IMR-90 (cell line): Measurements from ENCODE around the gene POLR2C. TPM values are rescaled to one million over a fixed set of nuclear protein-coding genes. Genes with fewer than 3 reads are reported as not detected.

ENCODE experiments used
- ATAC-seq: fragments of 200-7000 bp; cut with Tn5 transposase; 2 replicates; pipeline ENCODE4 v1.9.1; 2020; ENCODE audit warnings: low read depth, mild to moderate bottlenecking, moderate library complexity
- BruUV-seq: library from RNA; stranded (reverse); fragments of 400-500 nt; replicated peaks from 2 replicates; lab custom pipeline; 2021; lab: Mats Ljungman, UMichigan
- CTCF ChIA-PET: fragments of 300-600 bp; formaldehyde crosslinking; extraction: SDS; loops from one replicate; lab custom pipeline; 2021; ENCODE audit warnings: antibody characterized with exemption; lab: Yijun Ruan, JAX
- POLR2A ChIA-PET: fragments of 300-600 bp; sonication (Branson Sonifier 250); formaldehyde crosslinking; loops from one replicate; lab custom pipeline; 2022; ENCODE audit warnings: antibody characterized with exemption; ENCODE audit not compliant: unreplicated experiment; lab: Charles Lee
- DNase-seq: peaks from one replicate; pipeline ENCODE4 v3.0.0; 2013
- H2AFZ ChIP-seq: replicated peaks from 2 replicates; pipeline ENCODE3; 2013; ENCODE audit warnings: low read length, mild to moderate bottlenecking; ENCODE audit not compliant: poor library complexity
- H2AK5ac ChIP-seq: 2 replicates; pipeline ENCODE4 v1.6.1; 2013; ENCODE audit warnings: low read depth, low read length, inconsistent platforms
- H2AK9ac ChIP-seq: replicated peaks from 2 replicates; pipeline ENCODE3; 2013; ENCODE audit warnings: mild to moderate bottlenecking, low read depth, low read length, moderate library complexity; ENCODE audit not compliant: poor library complexity
- H2BK120ac ChIP-seq: 2 replicates; pipeline ENCODE4 v1.6.1; 2013; ENCODE audit warnings: low read depth, low read length, inconsistent platforms
- H2BK15ac ChIP-seq: 3 replicates; pipeline ENCODE4 v1.6.1; 2013; ENCODE audit warnings: low read depth, low read length, inconsistent platforms
- H2BK20ac ChIP-seq: 2 replicates; pipeline ENCODE4 v1.6.1; 2013; ENCODE audit warnings: low read depth, mild to moderate bottlenecking, inconsistent platforms, low read length, moderate library complexity
- H2BK5ac ChIP-seq: 2 replicates; pipeline ENCODE4 v1.6.1; 2013; ENCODE audit warnings: mild to moderate bottlenecking, low read depth, low read length, inconsistent platforms; ENCODE audit not compliant: poor library complexity, severe bottlenecking
- H3K14ac ChIP-seq: replicated peaks from 2 replicates; pipeline ENCODE4 v1.6.1; 2013; ENCODE audit warnings: low read depth, low read length, inconsistent platforms
- H3K18ac ChIP-seq: 2 replicates; pipeline ENCODE4 v1.6.1; 2013; ENCODE audit warnings: low read depth, low read length, control low read depth
- H3K23ac ChIP-seq: 2 replicates; pipeline ENCODE4 v1.6.1; 2013; ENCODE audit warnings: low read depth, low read length, inconsistent platforms
- H3K27ac ChIP-seq: 2 replicates; pipeline ENCODE4 v1.5.1; 2013; ENCODE audit warnings: mild to moderate bottlenecking, control low read depth, low read length; ENCODE audit not compliant: insufficient read depth
- H3K27me3 ChIP-seq: 2 replicates; pipeline ENCODE4 v1.6.1; 2013; ENCODE audit warnings: low read length; ENCODE audit not compliant: control insufficient read depth, insufficient read depth
- H3K36me3 ChIP-seq: 2 replicates; pipeline ENCODE4 v1.6.1; 2013; ENCODE audit warnings: low read length, mixed read lengths; ENCODE audit not compliant: control insufficient read depth, insufficient read depth
- H3K4ac ChIP-seq: 2 replicates; pipeline ENCODE4 v1.6.1; 2013; ENCODE audit warnings: low read depth, low read length, inconsistent platforms
- H3K4me1 ChIP-seq: 2 replicates; pipeline ENCODE4 v1.6.1; 2013; ENCODE audit warnings: low read length, mixed read lengths; ENCODE audit not compliant: control insufficient read depth, insufficient read depth
- H3K4me2 ChIP-seq: 2 replicates; pipeline ENCODE4 v1.6.1; 2013; ENCODE audit warnings: low read depth, mild to moderate bottlenecking, control low read depth, low read length, moderate library complexity
- H3K4me3 ChIP-seq: 2 replicates; pipeline ENCODE4 v1.5.1; 2013; ENCODE audit warnings: low read depth, mild to moderate bottlenecking, control low read depth, low read length, moderate library complexity; ENCODE audit not compliant: insufficient read depth
- H3K56ac ChIP-seq: 2 replicates; pipeline ENCODE4 v1.6.1; 2013; ENCODE audit warnings: low read length, inconsistent platforms; ENCODE audit not compliant: insufficient read depth; ENCODE audit errors: extremely low read depth
- H3K79me1 ChIP-seq, 2 experiments: 2 replicates each; pipeline ENCODE4 v1.6.1; 2013; ENCODE audit warnings: low read length in 2 of 2, inconsistent platforms in 1 of 2, low read depth in 1 of 2
- H3K9ac ChIP-seq: 2 replicates; pipeline ENCODE4 v1.6.1; 2013; ENCODE audit warnings: low read depth, low read length, control low read depth
- H3K9me1 ChIP-seq: 2 replicates; pipeline ENCODE4 v1.6.1; 2013; ENCODE audit warnings: low read length, inconsistent platforms; ENCODE audit not compliant: insufficient read depth
- H3K9me3 ChIP-seq: 2 replicates; pipeline ENCODE4 v1.6.1; 2013; ENCODE audit warnings: low read length; ENCODE audit not compliant: control insufficient read depth, insufficient read depth
- H4K20me1 ChIP-seq: 2 replicates; pipeline ENCODE4 v1.6.1; 2013; ENCODE audit warnings: low read length, inconsistent platforms; ENCODE audit not compliant: insufficient read depth
- H4K5ac ChIP-seq: 2 replicates; pipeline ENCODE4 v1.6.1; 2013; ENCODE audit warnings: mild to moderate bottlenecking, low read depth, low read length, control low read depth
- H4K8ac ChIP-seq, 2 experiments: 2 replicates each; pipeline ENCODE4 v1.6.1; 2013; ENCODE audit warnings: low read depth in 2 of 2, low read length in 2 of 2, control low read depth in 1 of 2, inconsistent platforms in 1 of 2
- H4K91ac ChIP-seq: 2 replicates; pipeline ENCODE4 v1.6.1; 2013; ENCODE audit warnings: low read depth, low read length, inconsistent platforms; ENCODE audit not compliant: insufficient read depth
- CEBPB ChIP-seq: IDR thresholded peaks from 2 replicates; pipeline ENCODE4 v1.6.1; 2012; ENCODE audit warnings: low read depth, low read length, improper control_type of control experiment
- CTCF ChIP-seq: conservative IDR thresholded peaks from 2 replicates; pipeline ENCODE4 v1.5.1; 2012; ENCODE audit warnings: mild to moderate bottlenecking, low read depth, low read length, improper control_type of control experiment
- FOS ChIP-seq: fragments of 150-350 bp; IDR thresholded peaks from 2 replicates; pipeline ENCODE4 v1.6.1; 2016; ENCODE audit warnings: low read depth, low read length
- MAFK ChIP-seq: IDR thresholded peaks from 2 replicates; pipeline ENCODE4 v1.6.1; 2012; ENCODE audit warnings: low read depth, low read length, improper control_type of control experiment
- MAZ ChIP-seq: IDR thresholded peaks from 2 replicates; pipeline ENCODE4 v1.6.1; 2012; ENCODE audit warnings: low read depth, mild to moderate bottlenecking, low read length, improper control_type of control experiment, moderate library complexity, borderline replicate concordance
- NFE2L2 ChIP-seq: fragments of 150-350 bp; IDR thresholded peaks from 2 replicates; pipeline ENCODE4 v1.6.1; 2016; ENCODE audit warnings: low read depth, mild to moderate bottlenecking, low read length
- POLR2A ChIP-seq: IDR thresholded peaks from 2 replicates; pipeline ENCODE4 v1.6.1; 2012; ENCODE audit warnings: mild to moderate bottlenecking, low read depth, low read length
- RAD21 ChIP-seq: IDR thresholded peaks from 2 replicates; pipeline ENCODE4 v1.6.1; 2012; ENCODE audit warnings: low read length, improper control_type of control experiment
- RCOR1 ChIP-seq: IDR thresholded peaks from 2 replicates; pipeline ENCODE4 v1.6.1; 2012; ENCODE audit warnings: mild to moderate bottlenecking, low read length, improper control_type of control experiment; ENCODE audit not compliant: insufficient replicate concordance
- RFX5 ChIP-seq: IDR thresholded peaks from 2 replicates; pipeline ENCODE4 v1.8.0; 2012; ENCODE audit warnings: low read depth, mild to moderate bottlenecking, low read length, moderate library complexity
- SMC3 ChIP-seq: fragments of 150-350 bp; IDR thresholded peaks from 2 replicates; pipeline ENCODE4 v1.6.1; 2016; ENCODE audit warnings: low read depth, mild to moderate bottlenecking, antibody characterized with exemption, low read length, moderate library complexity
- USF2 ChIP-seq: fragments of 150-350 bp; IDR thresholded peaks from 2 replicates; pipeline ENCODE4 v1.6.1; 2017; ENCODE audit warnings: mild to moderate bottlenecking, antibody characterized with exemption, low read length, low read depth
- WGBS, 2 experiments: methylation state at CpG; one replicate each; pipeline versions ENCODE4 v1.1.5 to v1.1.7; 2013; ENCODE audit warnings: missing lambda C conversion rate in 2 of 2; ENCODE audit not compliant: insufficient read length in 1 of 2; ENCODE audit errors: extremely low coverage in 2 of 2; 5-methylcytosine and 5-hydroxymethylcytosine counted together
- dilution Hi-C: fragments of 300-500 bp; cut with HindIII; formaldehyde crosslinking; loops from one replicate; pipeline ENCODE4 v1.14.3; 2018; ENCODE audit warnings: low sequenced_read_pairs; ENCODE audit not compliant: unreplicated experiment
- in situ Hi-C: fragments of 300-500 bp; cut with MboI; formaldehyde crosslinking; loops from 3 replicates; pipeline ENCODE4 v1.14.3; 2019; ENCODE audit warnings: low sequenced_read_pairs, inconsistent platforms, mixed read lengths
- intact Hi-C: fragments of 100-400 bp; cut with micrococcal nuclease; formaldehyde crosslinking; loops from 2 replicates; pipeline ENCODE4 v1.10.0; 2022
- polyA plus RNA-seq, 3 experiments: library from polyadenylated mRNA; depleted of rRNA; stranded (reverse); fragments of >200 nt; gene quantifications; 2 replicates each; pipeline ENCODE4 v1.2.3, GENCODE V29; 2012; ENCODE audit warnings: low replicate concordance in 1 of 3
- total RNA-seq: library from RNA; depleted of rRNA; stranded (reverse); fragments of >200 nt; gene quantifications from 2 replicates; pipeline ENCODE4 v1.2.3, GENCODE V29; 2012

POLR2C gene
- total and polyA plus RNA-seq, 2 of the 4 experiments (the other 2 are of a cell fraction) = 137 to 340 TPM

GRCh38 chr16:57516773-57517172 lies 54.3 kb downstream of the POLR2C start:
- H3K4me2 ChIP-seq = no peak overlapping the region
- TF ChIP-seq MAFK (no peak), MAZ (no peak), RFX5 (no peak), CTCF (no peak), NFE2L2 (no peak), RAD21 (no peak), RCOR1 (no peak), FOS (no peak), CEBPB (no peak), SMC3 (no peak), POLR2A (no peak), USF2 (no peak)
- no peak for ATAC-seq
- H2BK20ac ChIP-seq = no peak overlapping the region
- H4K91ac ChIP-seq = no peak overlapping the region
- no peak overlapping the region for H4K8ac ChIP-seq
- no peaks in the 10 kb centered on the region for H3K9me3 ChIP-seq
- no peak overlapping the region for H3K27ac ChIP-seq
- POLR2A ChIA-PET = no interaction called here
- no peak overlapping the region for H2BK15ac ChIP-seq
- H3K4me3 ChIP-seq = no peak overlapping the region
- no peak overlapping the region for H3K14ac ChIP-seq
- no peak overlapping the region for H3K4ac ChIP-seq
- 95% methylated on average over 3 of the region's 3 CpGs; no CpG with 5 or more reads in 1 of the 2 experiments for WGBS, 2 experiments
- peaks cover 6% of the 10 kb centered on the region; the same call in 1 of the 2 replicates for H3K9me1 ChIP-seq
- no peaks in the 10 kb centered on the region for H3K27me3 ChIP-seq
- H3K18ac ChIP-seq = no peak overlapping the region
- CTCF ChIA-PET = no interaction called here
- no peaks in the 10 kb centered on the region for H4K20me1 ChIP-seq
- no peak overlapping the region for H2BK5ac ChIP-seq
- no peak overlapping the region for H2AFZ ChIP-seq
- dilution Hi-C loops = no loop called here
- no peak overlapping the region for H2BK120ac ChIP-seq
- in situ Hi-C loops = no loop called here
- H2AK5ac ChIP-seq = no peak overlapping the region
- no peaks in the 10 kb centered on the region; the same call in 1 of the 2 replicates for H3K4me1 ChIP-seq
- intact Hi-C loops = no loop called here
- H3K23ac ChIP-seq = no peak overlapping the region
- H3K36me3 ChIP-seq = peaks cover 23% of the 10 kb centered on the region
- DNase-seq = no peak
- H3K9ac ChIP-seq = no peak overlapping the region
- H3K79me1 ChIP-seq = no peaks in the 10 kb centered on the region
- H2AK9ac ChIP-seq = no peak overlapping the region
- no peak overlapping the region for H3K56ac ChIP-seq
- H4K5ac ChIP-seq = no peak overlapping the region
- no TSS peak for BruUV-seq
